ENCODE measurements around the gene GTPBP4. TPM values are rescaled to one million over a fixed set of nuclear protein-coding genes. Genes with fewer than 3 reads are reported as not detected.

GTPBP4 gene
- total and polyA plus RNA-seq, 2 of the 8 experiments (the other 6 are each of a cell fraction or from before 2014, with no cell fraction given), result 16.9 to 98.1 TPM

DNA sequence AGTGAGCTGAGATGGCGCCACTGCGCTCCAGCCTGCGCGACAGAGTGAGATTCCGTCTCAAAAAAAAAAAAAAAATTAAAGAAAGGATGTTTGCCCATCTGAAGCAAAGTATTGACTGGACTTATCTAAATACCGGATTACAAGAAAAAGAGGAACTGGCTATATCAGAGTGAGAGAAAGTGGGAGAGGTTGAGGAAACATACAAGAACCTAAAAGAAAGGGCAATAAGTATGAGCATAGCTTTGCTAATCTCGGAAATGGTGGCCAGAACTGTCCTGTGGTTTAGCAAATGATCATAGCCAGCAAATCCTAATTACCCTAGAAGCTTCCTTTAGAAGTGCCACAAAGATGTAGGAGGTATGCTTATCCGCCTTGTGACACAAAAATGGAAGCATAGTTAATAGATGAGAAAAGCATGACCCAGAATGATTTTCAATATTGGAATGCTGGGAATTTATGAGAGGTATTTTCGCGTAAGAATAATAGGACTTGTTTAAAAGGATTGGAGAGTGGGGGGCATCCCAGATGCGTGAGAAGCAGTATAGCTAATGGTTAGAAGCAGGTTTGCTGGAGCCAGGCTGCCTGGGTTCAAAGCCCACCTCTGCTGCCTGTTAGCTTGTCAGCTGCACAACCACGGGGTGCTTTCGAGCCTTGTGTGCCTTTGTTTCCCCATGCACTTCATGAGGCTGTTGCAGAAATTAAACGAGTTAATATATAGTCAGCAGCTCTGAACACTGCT is 1.2 kb upstream of the GTPBP4 start:
- Histone ChIP-seq H3K4ac (replicated peaks; ENCODE audit: insufficient read length, low read depth, low read length) (no peak overlapping the region), H3K23ac (ENCODE audit: insufficient read length) (no peak overlapping the region), H2BK15ac (ENCODE audit: low read length) (no peak overlapping the region), H3K27me3 (replicated peaks in 1 of 4; ENCODE audit: control insufficient read depth in 3 of 4, extremely low read depth in 1 of 4, insufficient read depth in 3 of 4, low read length in 3 of 4) (no peaks in the 10 kb centered on the region), H2BK5ac (ENCODE audit: low read depth, low read length) (no peak overlapping the region), H3K18ac (ENCODE audit: extremely low read depth, low read length) (no peak overlapping the region), H3K27ac (ENCODE audit: low read depth, low read length) (no peak overlapping the region), H3K9ac (replicated peaks in 1 of 4; ENCODE audit: extremely low read depth in 1 of 4, low read depth in 3 of 4, low read length in 3 of 4) (peak overlapping the region; percentile 9 to 92 (median 82); a peak in 6 of 7 replicates), H3K9me3 (ENCODE audit: insufficient read depth in 2 of 2, low read depth in 1 of 2, low read length in 1 of 2) (no peaks in the 10 kb centered on the region), H4K5ac (ENCODE audit: insufficient read length, low read depth, low read length) (no peak overlapping the region), H3K56ac (replicated peaks; ENCODE audit: insufficient read length, low read depth, low read length) (no peak overlapping the region), H3K36me3 (ENCODE audit: control insufficient read depth in 2 of 4, insufficient read depth in 4 of 4, low read length in 3 of 4) (no peaks in the 10 kb centered on the region; a peak in 1 of 8 replicates), H4K91ac (replicated peaks; ENCODE audit: insufficient read length, low read length) (no peak overlapping the region), H3K4me3 (ENCODE audit: extremely low read depth in 1 of 4, insufficient read depth in 2 of 4, low read depth in 3 of 4, low read length in 4 of 4) (peak overlapping the region; percentile 83 to 99 (median 93)), H4K8ac (ENCODE audit: extremely low read depth, insufficient read depth, low read length) (no peak overlapping the region), H3K79me2 (ENCODE audit: control insufficient read depth in 1 of 2, insufficient read depth in 2 of 2, low read length in 2 of 2) (peaks cover 28 to 42% of the 10 kb centered on the region in 2 experiments), H2BK120ac (replicated peaks; ENCODE audit: low read depth, low read length) (no peak overlapping the region), H2BK20ac (ENCODE audit: low read length) (no peak overlapping the region), H3K79me1 (ENCODE audit: low read depth, low read length) (peaks cover 2% of the 10 kb centered on the region; the same call in 1 of the 2 replicates), H2AFZ (ENCODE audit: low read length) (no peak overlapping the region), H3K4me1 (replicated peaks in 1 of 4; ENCODE audit: control insufficient read depth in 3 of 4, insufficient read depth in 4 of 4, low read length in 3 of 4) (peaks cover 0 to 3% (median 1%) of the 10 kb centered on the region in 4 experiments; a peak in 3 of 7 replicates), H3K23me2 (ENCODE audit: low read depth, low read length) (peaks cover 10% of the 10 kb centered on the region), H4K20me1 (replicated peaks in 1 of 2; ENCODE audit: control insufficient read depth in 1 of 2, insufficient read depth in 2 of 2, low read length in 2 of 2) (peaks cover 4 to 7% of the 10 kb centered on the region in 2 experiments), H2AK5ac (ENCODE audit: low read depth, low read length) (no peak overlapping the region), H2BK12ac (ENCODE audit: low read depth, low read length) (no peak overlapping the region; the same call in 1 of the 2 replicates), H3K14ac (ENCODE audit: insufficient read length) (no peak overlapping the region), H3K4me2 (ENCODE audit: insufficient read depth in 1 of 2, low read depth in 2 of 2, low read length in 2 of 2) (peak overlapping the region; percentile 63 to 86)
- CTCF ChIA-PET (ENCODE audit: partially characterized antibody), result interaction anchor here (0.6 to 3.5 kb wide), 7 partner anchors 14 to 196 kb away, joined by 3 to 16 read pairs (median 3); no protein-coding TSS in a partner anchor
- WGBS, 2 experiments (ENCODE audit: extremely low coverage in 1 of 2, insufficient coverage in 1 of 2, insufficient read length in 1 of 2, insufficient replicate concordance in 2 of 2, low coverage in 1 of 2, low lambda C conversion rate in 2 of 2, missing lambda C conversion rate in 1 of 2), result 75% methylated on average over 14 of the region's 14 CpGs; no CpG with 5 or more reads in 1 of the 2 experiments
- no peak for DNase-seq (ENCODE audit: low read depth in 1 of 2, low spot score in 2 of 2)
- POLR2A ChIA-PET (ENCODE audit: partially characterized antibody), result interaction anchor here (0.7 to 5.7 kb wide), 20 partner anchors 8 to 118 kb away, joined by 3 to 34 read pairs (median 6); partner anchors contain the start of genes IDI1 and LARP4B
- no peak for FAIRE-seq
- TF ChIP-seq POLR2AphosphoS5 (IDR thresholded peaks at IDR 0.05; ENCODE audit: low read depth, low read length), result 0 out of 2 replicates have a peak, but pooled peaks have one; percentile 6
- TF ChIP-seq JUN (IDR thresholded peaks at IDR 0.05; ENCODE audit: low read depth, low read length), result no peak

All from H1 (cell line).